GM11168 (cell line): ENCODE results near the gene TARS3.
"Not testable (repeated sequence)": the region's sequence is repeated elsewhere in the genome, so short reads cannot be mapped to it uniquely, and the experiment has no call there.

Source experiments
- in situ Hi-C: fragments of 300-500 bp; cut with MboI; formaldehyde crosslinking; loops from one replicate; pipeline ENCODE4 v1.12.0; 2022; ENCODE audit warnings: low sequenced_read_pairs; ENCODE audit not compliant: unreplicated experiment

TARS3 gene

GRCh38 chr15:101723874-101724674 is at the start of gene TARS3:
Gene TARS3, minus strand, starts transcription at chr15:101724473. Its CDS starts 86 bp downstream, at chr15:101724387.
- in situ Hi-C loops: no loop called here

GRCh38 chr15:101773496-101774100 is 49.3 kb upstream of the TARS3 start:
- in situ Hi-C loops: no loop called here

- in situ Hi-C loops: no loop called here
These were observed 48.6 kb upstream of the TARS3 start for GRCh38 chr15:101772921-101773320.

GRCh38 chr15:101767083-101767640 is 42.9 kb upstream of the TARS3 start:
- in situ Hi-C loops: loop anchor here (5.0 kb wide), 1 partner anchor 1970 kb away; no protein-coding TSS in a partner anchor

GRCh38 chr15:101765772-101766456 is 41.6 kb upstream of the TARS3 start:
- in situ Hi-C loops: loop anchor here (5.0 kb wide), 1 partner anchor 1969 kb away; no protein-coding TSS in a partner anchor

- in situ Hi-C loops: loop anchor here (5.0 kb wide), 1 partner anchor 1968 kb away; no protein-coding TSS in a partner anchor
These were observed 41.0 kb upstream of the TARS3 start for GRCh38 chr15:101765340-101765671.

- in situ Hi-C loops: loop anchor here (5.0 kb wide), 1 partner anchor 1968 kb away; no protein-coding TSS in a partner anchor
These were observed 40.5 kb upstream of the TARS3 start for GRCh38 chr15:101764669-101765339.

GRCh38 chr15:101746716-101747082 is 22.4 kb upstream of the TARS3 start:
- in situ Hi-C loops: loop anchor here (10.0 kb wide), 1 partner anchor 1942 kb away; no protein-coding TSS in a partner anchor

GRCh38 chr15:101734837-101735236 is 10.6 kb upstream of the TARS3 start:
- in situ Hi-C loops: not testable (repeated sequence)

- in situ Hi-C loops: no loop called here
These were observed 9.3 kb upstream of the TARS3 start for GRCh38 chr15:101733545-101733944.

- in situ Hi-C loops: no loop called here
These were observed 8.5 kb upstream of the TARS3 start for GRCh38 chr15:101732772-101733171.

- in situ Hi-C loops: no loop called here
These were observed 7.5 kb upstream of the TARS3 start for GRCh38 chr15:101731746-101732145.

GRCh38 chr15:101727186-101727585 is 2.9 kb upstream of the TARS3 start:
- in situ Hi-C loops: no loop called here

GRCh38 chr15:101725073-101725472 is 800 bp upstream of the TARS3 start:
- in situ Hi-C loops: no loop called here

- in situ Hi-C loops: no loop called here
These were observed 367 bp upstream of the TARS3 start for GRCh38 chr15:101724675-101725005.

GRCh38 chr15:101723171-101723873 is 951 bp downstream of the TARS3 start:
- in situ Hi-C loops: no loop called here

- in situ Hi-C loops: no loop called here
These were observed 5.4 kb downstream of the TARS3 start for GRCh38 chr15:101718896-101719295.

- in situ Hi-C loops: no loop called here
These were observed 12.2 kb downstream of the TARS3 start for GRCh38 chr15:101712078-101712477.

GRCh38 chr15:101710806-101711205 is 13.5 kb downstream of the TARS3 start:
- in situ Hi-C loops: no loop called here

- in situ Hi-C loops: no loop called here
These were observed 14.8 kb downstream of the TARS3 start for GRCh38 chr15:101709466-101709865.
